ENCODE results near the gene LIPH. TPM values are rescaled to one million over a fixed set of nuclear protein-coding genes. Genes with fewer than 3 reads are reported as not detected.

Gene LIPH
- total and polyA plus RNA-seq, 2 experiments from 2014 or later, result 0.34 TPM; not detected in 1

DNA sequence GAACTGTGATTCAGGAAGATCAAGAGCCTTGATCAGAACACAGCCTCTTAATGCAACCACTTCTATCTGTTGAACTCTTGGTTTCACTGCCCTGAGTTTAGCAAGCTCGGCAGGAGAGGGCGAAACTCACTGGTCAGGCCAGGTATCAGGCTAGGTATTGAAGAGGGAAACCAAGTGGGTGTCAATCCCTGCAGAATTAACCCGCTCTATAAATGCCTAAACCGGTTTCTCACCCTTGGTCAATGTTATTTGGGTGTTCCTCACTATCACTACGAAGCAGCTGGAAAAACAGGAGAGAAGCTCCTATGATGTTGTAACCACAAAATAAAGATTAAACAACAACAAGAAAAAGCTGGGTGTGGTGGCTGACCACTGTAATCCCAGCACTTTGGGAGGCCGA, 23.9 kb downstream of the LIPH start:
- Histone ChIP-seq H3K4me2 (ENCODE audit: unreplicated experiment) (no peak overlapping the region), H3K27me3 (replicated peaks; ENCODE audit: insufficient read depth) (no peaks in the 10 kb centered on the region), H3K36me3 (ENCODE audit: low read depth) (no peaks in the 10 kb centered on the region), H3K9ac (no peak overlapping the region), H3K9me3 (ENCODE audit: low read depth) (no peaks in the 10 kb centered on the region), H4K20me1 (ENCODE audit: insufficient read depth) (no peaks in the 10 kb centered on the region), H3K4me1 (ENCODE audit: insufficient read depth) (no peaks in the 10 kb centered on the region), H2AFZ (no peak overlapping the region), H3K9me2 (ENCODE audit: insufficient read depth) (no peaks in the 10 kb centered on the region), H3K27ac (no peak overlapping the region), H3K4me3 (no peak overlapping the region), H3F3A (ENCODE audit: insufficient read depth) (no peaks in the 10 kb centered on the region), H3K79me2 (ENCODE audit: insufficient read depth) (no peaks in the 10 kb centered on the region)
- no peak for DNase-seq
- in situ Hi-C loops (cut with MboI), result no loop called here
- WGBS, 2 experiments (ENCODE audit: low coverage in 1 of 2, low lambda C conversion rate in 2 of 2, missing lambda C conversion rate in 2 of 2), result 85% methylated on average over 6 of the region's 6 CpGs
- no peak for TF ChIP-seq EZH2phosphoT487 (IDR thresholded peaks at IDR 0.05; ENCODE audit: insufficient read depth, low read depth)
- TF ChIP-seq EZH2 (IDR thresholded peaks at IDR 0.05; ENCODE audit: insufficient read depth, poor library complexity, severe bottlenecking), result no peak

DNA sequence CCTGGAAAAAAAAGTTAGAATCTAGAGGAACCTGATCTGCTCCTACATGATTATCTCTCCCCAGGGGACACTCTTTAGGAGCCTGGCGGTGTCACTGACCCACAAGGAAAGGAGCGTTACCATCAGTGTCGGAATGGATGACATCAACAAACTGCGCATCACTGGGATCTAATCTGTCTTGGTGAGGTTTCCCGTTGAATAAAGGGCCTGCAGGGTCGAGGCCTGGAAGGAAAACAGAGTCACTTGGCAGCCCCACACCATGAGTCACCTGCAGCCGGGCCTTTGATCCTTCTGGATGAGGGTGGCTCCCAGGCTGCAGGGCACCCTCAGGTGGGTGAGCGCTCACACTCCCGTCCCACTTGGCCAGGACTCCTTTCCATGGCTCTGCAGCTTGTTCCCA, 25.0 kb downstream of the LIPH start:
- Histone ChIP-seq H3K9ac (no peak overlapping the region), H3F3A (ENCODE audit: insufficient read depth) (no peaks in the 10 kb centered on the region), H3K79me2 (ENCODE audit: insufficient read depth) (no peaks in the 10 kb centered on the region), H3K4me2 (ENCODE audit: unreplicated experiment) (no peak overlapping the region), H3K9me2 (ENCODE audit: insufficient read depth) (no peaks in the 10 kb centered on the region), H3K27ac (no peak overlapping the region), H3K27me3 (replicated peaks; ENCODE audit: insufficient read depth) (no peaks in the 10 kb centered on the region), H3K9me3 (ENCODE audit: low read depth) (no peaks in the 10 kb centered on the region), H2AFZ (no peak overlapping the region), H3K36me3 (ENCODE audit: low read depth) (no peaks in the 10 kb centered on the region), H3K4me3 (no peak overlapping the region), H4K20me1 (ENCODE audit: insufficient read depth) (no peaks in the 10 kb centered on the region), H3K4me1 (ENCODE audit: insufficient read depth) (no peaks in the 10 kb centered on the region)
- no peak for DNase-seq
- 79 to 85% methylated on average over 9 of the region's 9 CpGs for WGBS, 2 experiments (ENCODE audit: low coverage in 1 of 2, low lambda C conversion rate in 2 of 2, missing lambda C conversion rate in 2 of 2)
- in situ Hi-C loops (cut with MboI), result no loop called here
- TF ChIP-seq EZH2 (IDR thresholded peaks at IDR 0.05; ENCODE audit: insufficient read depth, poor library complexity, severe bottlenecking) (no peak), EZH2phosphoT487 (IDR thresholded peaks at IDR 0.05; ENCODE audit: insufficient read depth, low read depth) (no peak)

DNA sequence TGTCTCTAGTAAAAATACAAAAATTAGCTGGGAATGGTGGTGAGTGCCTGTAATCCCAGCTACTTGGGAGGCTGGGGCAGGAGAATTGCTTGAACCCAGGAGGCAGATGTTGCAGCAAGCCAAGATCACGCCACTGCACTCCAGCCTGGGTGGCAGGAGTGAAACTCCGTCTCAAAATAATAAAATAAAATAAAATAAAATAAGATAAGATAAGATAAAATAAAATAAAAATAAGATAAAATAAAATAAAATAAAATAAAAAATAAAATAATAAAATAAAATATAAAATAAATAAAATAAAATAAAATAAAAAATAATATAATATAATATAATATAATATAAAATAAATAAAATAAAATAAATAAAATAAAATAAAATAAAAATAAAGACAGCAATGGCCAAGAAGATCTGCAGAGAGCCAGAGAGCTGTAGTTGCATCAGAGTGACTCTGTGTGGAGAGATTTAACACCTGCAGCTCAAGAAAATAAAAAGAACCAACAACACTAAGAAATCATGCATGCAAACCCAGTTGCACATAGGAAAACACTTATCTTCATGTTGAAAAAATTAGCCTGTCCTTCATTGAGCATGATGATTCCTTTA, 25.9 kb downstream of the LIPH start:
- 48 to 49% methylated on average over 2 of the region's 2 CpGs for WGBS, 2 experiments (ENCODE audit: low coverage in 1 of 2, low lambda C conversion rate in 2 of 2, missing lambda C conversion rate in 2 of 2)

DNA sequence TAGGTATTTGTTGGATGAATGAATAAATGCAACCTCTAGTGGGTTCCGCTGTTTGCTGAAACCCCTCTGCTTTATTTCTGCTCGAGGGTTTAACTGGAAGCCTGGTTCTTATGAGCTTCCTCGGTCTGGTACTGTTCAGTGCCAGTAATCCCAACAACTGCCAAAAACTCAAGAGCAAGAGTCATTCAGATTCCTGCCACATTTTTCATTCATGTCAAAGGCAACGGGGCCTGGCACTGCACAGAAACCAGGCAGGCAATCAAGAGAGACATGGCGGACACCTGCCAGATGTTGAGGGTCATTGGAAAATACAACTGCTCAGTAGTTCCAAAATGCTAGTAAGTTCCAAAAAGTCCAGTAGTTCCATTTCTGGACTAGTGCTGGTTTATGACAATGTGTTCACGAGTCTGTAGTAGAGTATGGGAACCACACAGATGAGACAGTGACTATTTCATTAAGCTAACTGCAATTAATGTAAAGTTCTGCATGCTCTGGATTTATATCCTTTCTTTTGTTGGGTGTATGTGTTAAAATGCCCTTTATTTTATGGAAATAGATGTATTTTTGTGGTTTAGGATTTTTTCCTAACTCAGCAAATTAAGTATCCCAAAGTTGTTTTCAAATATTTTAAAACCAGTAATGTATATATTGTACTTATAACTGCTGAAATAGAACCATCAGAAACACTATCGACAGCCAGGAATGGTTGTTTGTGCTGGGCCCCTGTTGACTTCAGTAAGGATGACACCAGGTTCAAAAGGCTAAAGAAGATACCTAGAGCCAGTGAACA, 30.8 kb downstream of the LIPH start:
- Histone ChIP-seq H3K27me3 (replicated peaks; ENCODE audit: insufficient read depth) (no peaks in the 10 kb centered on the region), H3F3A (ENCODE audit: insufficient read depth) (no peaks in the 10 kb centered on the region), H3K4me2 (ENCODE audit: unreplicated experiment) (no peak overlapping the region), H3K4me1 (ENCODE audit: insufficient read depth) (no peaks in the 10 kb centered on the region), H3K9me2 (ENCODE audit: insufficient read depth) (no peaks in the 10 kb centered on the region), H4K20me1 (ENCODE audit: insufficient read depth) (no peaks in the 10 kb centered on the region), H3K9me3 (ENCODE audit: low read depth) (no peaks in the 10 kb centered on the region), H2AFZ (no peak overlapping the region), H3K9ac (no peak overlapping the region), H3K36me3 (ENCODE audit: low read depth) (no peaks in the 10 kb centered on the region), H3K79me2 (ENCODE audit: insufficient read depth) (no peaks in the 10 kb centered on the region), H3K27ac (no peak overlapping the region), H3K4me3 (no peak overlapping the region)
- TF ChIP-seq EZH2phosphoT487 (IDR thresholded peaks at IDR 0.05; ENCODE audit: insufficient read depth, low read depth) (no peak), EZH2 (IDR thresholded peaks at IDR 0.05; ENCODE audit: insufficient read depth, poor library complexity, severe bottlenecking) (no peak)
- DNase-seq, result no peak
- WGBS, 2 experiments (ENCODE audit: low coverage in 1 of 2, low lambda C conversion rate in 2 of 2, missing lambda C conversion rate in 2 of 2), result 32 to 35% methylated on average over 7 of the region's 7 CpGs
- in situ Hi-C loops (cut with MboI), result no loop called here

More for the DNA sequence above, 25.9 kb downstream of the LIPH start:
- H3K79me2 ChIP-seq (ENCODE audit: insufficient read depth), result no peaks in the 10 kb centered on the region
- no peak overlapping the region for H3K27ac ChIP-seq
- no peaks in the 10 kb centered on the region for H4K20me1 ChIP-seq (ENCODE audit: insufficient read depth)
- no peak overlapping the region for H2AFZ ChIP-seq
- H3K36me3 ChIP-seq (ENCODE audit: low read depth), result no peaks in the 10 kb centered on the region
- no peak overlapping the region for H3K4me2 ChIP-seq (ENCODE audit: unreplicated experiment)
- no peak overlapping the region for H3K4me3 ChIP-seq
- H3K9me3 ChIP-seq (ENCODE audit: low read depth), result no peaks in the 10 kb centered on the region
- in situ Hi-C loops (cut with MboI), result no loop called here
- H3K27me3 ChIP-seq (replicated peaks; ENCODE audit: insufficient read depth), result no peaks in the 10 kb centered on the region
- no peak for DNase-seq
- no peak overlapping the region for H3K9ac ChIP-seq
- H3K4me1 ChIP-seq (ENCODE audit: insufficient read depth), result no peaks in the 10 kb centered on the region
- no peaks in the 10 kb centered on the region for H3F3A ChIP-seq (ENCODE audit: insufficient read depth)
- H3K9me2 ChIP-seq (ENCODE audit: insufficient read depth), result no peaks in the 10 kb centered on the region
- TF ChIP-seq EZH2 (IDR thresholded peaks at IDR 0.05; ENCODE audit: insufficient read depth, poor library complexity, severe bottlenecking) (no peak), EZH2phosphoT487 (IDR thresholded peaks at IDR 0.05; ENCODE audit: insufficient read depth, low read depth) (no peak)

All from GM23248 (cell line).